K562 (cell line): ENCODE results near the gene ANKLE1. TPM values are rescaled to one million over a fixed set of nuclear protein-coding genes. Genes with fewer than 3 reads are reported as not detected.

Experiments
- LARP7 ChIP-seq: fragments of 450-650 bp; IDR thresholded peaks from 2 replicates; pipeline ENCODE4 v1.6.1; 2016
- MTA1 ChIP-seq: fragments of 450-650 bp; IDR thresholded peaks from 2 replicates; pipeline ENCODE4 v1.6.1; 2017; ENCODE audit warnings: borderline replicate concordance
- MYNN ChIP-seq, 2 experiments: sonication (generic); formaldehyde crosslinking in 1 of 2; IDR thresholded peaks; 2 replicates each; pipeline versions ENCODE4 v1.5.0 to v1.6.1; 2016 to 2020; ENCODE audit warnings: antibody characterized with exemption in 1 of 2, missing genetic modification reagents in 1 of 2
- NFE2 ChIP-seq: IDR thresholded peaks from 2 replicates; pipeline ENCODE4 v1.6.1; 2014; ENCODE audit warnings: antibody characterized with exemption, low read depth
- PURB ChIP-seq: sonication (generic); formaldehyde crosslinking; IDR thresholded peaks from 2 replicates; pipeline ENCODE4 v1.9.0; 2021; ENCODE audit warnings: low read depth, mild to moderate bottlenecking, missing genetic modification reagents
- ZNF263 ChIP-seq: sonication (generic); formaldehyde crosslinking; IDR thresholded peaks from 2 replicates; pipeline ENCODE4 v1.8.0; 2022; ENCODE audit warnings: mild to moderate bottlenecking, missing genetic modification reagents, borderline replicate concordance
- ZNF384 ChIP-seq: IDR thresholded peaks from 2 replicates; pipeline ENCODE4 v1.6.1; 2012; ENCODE audit warnings: low read depth, low read length, improper control_type of control experiment
- polyA plus RNA-seq, 8 experiments: library from polyadenylated mRNA; depleted of rRNA in 4 of 8; stranded (reverse) in 5 of 8; unstranded in 3 of 8; fragments of >200 nt; fragmentation: Nextera tagmentation in 2 of 8; fragmentation: Illumina TruSeq in 1 of 8; extraction: Ambion mirVana in 2 of 8; extraction: Trizol in 1 of 8; gene quantifications; 2 replicates each; pipeline versions ENCODE4 v1.2.1 to v1.2.3, GENCODE V29; 2011 to 2014; ENCODE audit warnings: inconsistent platforms in 1 of 8, missing spikeins in 1 of 8
- total RNA-seq, 7 experiments: library from RNA; depleted of rRNA in 6 of 7; stranded (reverse); fragments of >200 nt in 6 of 7; fragmentation: Illumina TruSeq in 2 of 7; extraction: Trizol in 2 of 7; gene quantifications; 2 replicates each; pipeline versions ENCODE4 v1.2.1 to v1.2.3, GENCODE V29; 2011 to 2021; ENCODE audit warnings: low replicate concordance in 1 of 7
- TF ChIP-seq, protein P1 (sequence below): fragments of 450-650 bp; IDR thresholded peaks from 2 replicates; pipeline ENCODE4 v1.6.1; 2017; ENCODE audit warnings: antibody characterized with exemption, mild to moderate bottlenecking
- TF ChIP-seq, protein P2 (sequence below): IDR thresholded peaks from 2 replicates; pipeline ENCODE4 v1.6.1; 2012; ENCODE audit warnings: low read depth, low read length, improper control_type of control experiment, borderline replicate concordance
- TF ChIP-seq, protein P3 (sequence below): sonication (generic); formaldehyde crosslinking; IDR thresholded peaks from 2 replicates; pipeline ENCODE4 v1.8.0; 2023; ENCODE audit warnings: mild to moderate bottlenecking, missing genetic modification reagents
- TF ChIP-seq, protein P4 (sequence below): IDR thresholded peaks from 2 replicates; pipeline ENCODE4 v1.6.1; 2014; ENCODE audit warnings: antibody characterized with exemption
- TF ChIP-seq, protein P5 (sequence below): sonication (generic); formaldehyde crosslinking; IDR thresholded peaks from 2 replicates; pipeline ENCODE4 v1.8.0; 2022; ENCODE audit warnings: missing genetic modification reagents, mild to moderate bottlenecking, borderline replicate concordance

The ANKLE1 gene
- total and polyA plus RNA-seq, 9 of the 15 experiments (the other 6 are each of a cell fraction or from before 2014, with no cell fraction given): 0.63 to 9.2 (median 2.9) TPM

DNA sequence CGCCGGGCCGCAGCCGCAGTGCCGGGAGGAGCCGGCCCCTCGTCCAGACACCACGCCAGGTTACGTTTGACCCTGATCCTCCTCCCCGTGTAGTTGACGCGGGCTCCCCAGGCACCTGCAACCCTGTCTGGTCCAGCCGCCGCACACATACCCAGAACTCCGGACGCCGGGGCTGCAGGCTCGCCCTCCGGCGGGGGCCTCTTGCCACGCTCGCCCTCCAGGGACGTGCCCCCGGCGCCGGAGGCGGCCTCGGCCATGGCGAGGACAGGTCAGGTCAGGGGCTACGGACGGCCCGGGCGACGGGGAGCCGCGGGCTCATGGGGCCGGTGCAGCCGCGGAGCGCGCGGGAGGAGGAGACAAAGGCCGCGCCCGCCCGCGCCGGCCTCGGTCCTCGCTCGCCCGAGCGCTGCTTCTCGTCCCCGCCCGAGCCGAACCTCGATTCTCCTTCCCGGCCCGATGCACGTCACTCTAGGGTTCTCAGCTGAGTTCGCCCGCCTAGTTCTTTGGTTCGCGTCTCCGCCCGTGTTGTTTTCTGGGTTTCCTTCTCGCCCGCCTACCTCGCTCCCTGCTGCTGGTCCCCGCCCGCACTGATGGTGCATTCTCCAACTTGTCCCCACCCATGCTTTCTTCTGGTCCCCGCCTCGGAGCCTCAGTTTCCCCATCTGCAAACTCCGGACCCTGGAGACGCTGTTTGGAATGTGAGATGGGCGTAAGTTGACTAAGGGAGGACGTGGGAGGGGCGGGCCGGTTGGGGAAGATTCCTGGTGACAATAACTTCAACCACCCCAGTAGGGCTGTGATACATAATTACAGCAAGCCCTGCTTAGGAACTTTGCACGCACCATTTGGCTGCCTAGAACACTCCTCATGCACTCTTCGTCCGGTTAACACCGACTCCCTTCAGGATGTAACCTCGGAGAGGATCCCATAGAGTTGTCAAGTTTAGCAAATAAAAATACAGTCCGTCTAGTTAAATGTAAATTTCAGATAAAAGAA is 53.0 kb downstream of the ANKLE1 start, which contains the start of gene ANO8 (continued):
- TF ChIP-seq, protein P1, sequence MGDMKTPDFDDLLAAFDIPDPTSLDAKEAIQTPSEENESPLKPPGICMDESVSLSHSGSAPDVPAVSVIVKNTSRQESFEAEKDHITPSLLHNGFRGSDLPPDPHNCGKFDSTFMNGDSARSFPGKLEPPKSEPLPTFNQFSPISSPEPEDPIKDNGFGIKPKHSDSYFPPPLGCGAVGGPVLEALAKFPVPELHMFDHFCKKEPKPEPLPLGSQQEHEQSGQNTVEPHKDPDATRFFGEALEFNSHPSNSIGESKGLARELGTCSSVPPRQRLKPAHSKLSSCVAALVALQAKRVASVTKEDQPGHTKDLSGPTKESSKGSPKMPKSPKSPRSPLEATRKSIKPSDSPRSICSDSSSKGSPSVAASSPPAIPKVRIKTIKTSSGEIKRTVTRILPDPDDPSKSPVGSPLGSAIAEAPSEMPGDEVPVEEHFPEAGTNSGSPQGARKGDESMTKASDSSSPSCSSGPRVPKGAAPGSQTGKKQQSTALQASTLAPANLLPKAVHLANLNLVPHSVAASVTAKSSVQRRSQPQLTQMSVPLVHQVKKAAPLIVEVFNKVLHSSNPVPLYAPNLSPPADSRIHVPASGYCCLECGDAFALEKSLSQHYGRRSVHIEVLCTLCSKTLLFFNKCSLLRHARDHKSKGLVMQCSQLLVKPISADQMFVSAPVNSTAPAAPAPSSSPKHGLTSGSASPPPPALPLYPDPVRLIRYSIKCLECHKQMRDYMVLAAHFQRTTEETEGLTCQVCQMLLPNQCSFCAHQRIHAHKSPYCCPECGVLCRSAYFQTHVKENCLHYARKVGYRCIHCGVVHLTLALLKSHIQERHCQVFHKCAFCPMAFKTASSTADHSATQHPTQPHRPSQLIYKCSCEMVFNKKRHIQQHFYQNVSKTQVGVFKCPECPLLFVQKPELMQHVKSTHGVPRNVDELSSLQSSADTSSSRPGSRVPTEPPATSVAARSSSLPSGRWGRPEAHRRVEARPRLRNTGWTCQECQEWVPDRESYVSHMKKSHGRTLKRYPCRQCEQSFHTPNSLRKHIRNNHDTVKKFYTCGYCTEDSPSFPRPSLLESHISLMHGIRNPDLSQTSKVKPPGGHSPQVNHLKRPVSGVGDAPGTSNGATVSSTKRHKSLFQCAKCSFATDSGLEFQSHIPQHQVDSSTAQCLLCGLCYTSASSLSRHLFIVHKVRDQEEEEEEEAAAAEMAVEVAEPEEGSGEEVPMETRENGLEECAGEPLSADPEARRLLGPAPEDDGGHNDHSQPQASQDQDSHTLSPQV: peak; percentile 85; the same call in 1 of the 2 replicates
- TF ChIP-seq, protein P2, sequence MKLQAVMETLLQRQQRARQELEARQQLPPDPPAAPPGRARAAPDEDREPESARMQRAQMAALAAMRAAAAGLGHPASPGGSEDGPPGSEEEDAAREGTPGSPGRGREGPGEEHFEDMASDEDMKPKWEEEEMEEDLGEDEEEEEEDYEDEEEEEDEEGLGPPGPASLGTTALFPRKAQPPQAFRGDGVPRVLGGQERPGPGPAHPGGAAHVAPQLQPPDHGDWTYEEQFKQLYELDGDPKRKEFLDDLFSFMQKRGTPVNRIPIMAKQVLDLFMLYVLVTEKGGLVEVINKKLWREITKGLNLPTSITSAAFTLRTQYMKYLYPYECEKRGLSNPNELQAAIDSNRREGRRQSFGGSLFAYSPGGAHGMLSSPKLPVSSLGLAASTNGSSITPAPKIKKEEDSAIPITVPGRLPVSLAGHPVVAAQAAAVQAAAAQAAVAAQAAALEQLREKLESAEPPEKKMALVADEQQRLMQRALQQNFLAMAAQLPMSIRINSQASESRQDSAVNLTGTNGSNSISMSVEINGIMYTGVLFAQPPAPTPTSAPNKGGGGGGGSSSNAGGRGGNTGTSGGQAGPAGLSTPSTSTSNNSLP: peak; percentile 53; the same call in 1 of the 2 replicates
- TF ChIP-seq, protein P3, sequence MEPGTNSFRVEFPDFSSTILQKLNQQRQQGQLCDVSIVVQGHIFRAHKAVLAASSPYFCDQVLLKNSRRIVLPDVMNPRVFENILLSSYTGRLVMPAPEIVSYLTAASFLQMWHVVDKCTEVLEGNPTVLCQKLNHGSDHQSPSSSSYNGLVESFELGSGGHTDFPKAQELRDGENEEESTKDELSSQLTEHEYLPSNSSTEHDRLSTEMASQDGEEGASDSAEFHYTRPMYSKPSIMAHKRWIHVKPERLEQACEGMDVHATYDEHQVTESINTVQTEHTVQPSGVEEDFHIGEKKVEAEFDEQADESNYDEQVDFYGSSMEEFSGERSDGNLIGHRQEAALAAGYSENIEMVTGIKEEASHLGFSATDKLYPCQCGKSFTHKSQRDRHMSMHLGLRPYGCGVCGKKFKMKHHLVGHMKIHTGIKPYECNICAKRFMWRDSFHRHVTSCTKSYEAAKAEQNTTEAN: no peak
- TF ChIP-seq MYNN (IDR thresholded peaks at IDR 0.05) (peak; percentile 67; the same call in 1 of the 2 replicates), MYNN (CRISPR knock-in tag; IDR thresholded peaks at IDR 0.05) (no peak), ZNF384 (peak; percentile 51; the same call in 1 of the 2 replicates), PURB (CRISPR knock-in tag) (no peak), LARP7 (no peak), ZNF263 (CRISPR knock-in tag) (no peak; the same call in 1 of the 2 replicates), NFE2 (no peak), MTA1 (peak; percentile 93)
- TF ChIP-seq, protein P4, sequence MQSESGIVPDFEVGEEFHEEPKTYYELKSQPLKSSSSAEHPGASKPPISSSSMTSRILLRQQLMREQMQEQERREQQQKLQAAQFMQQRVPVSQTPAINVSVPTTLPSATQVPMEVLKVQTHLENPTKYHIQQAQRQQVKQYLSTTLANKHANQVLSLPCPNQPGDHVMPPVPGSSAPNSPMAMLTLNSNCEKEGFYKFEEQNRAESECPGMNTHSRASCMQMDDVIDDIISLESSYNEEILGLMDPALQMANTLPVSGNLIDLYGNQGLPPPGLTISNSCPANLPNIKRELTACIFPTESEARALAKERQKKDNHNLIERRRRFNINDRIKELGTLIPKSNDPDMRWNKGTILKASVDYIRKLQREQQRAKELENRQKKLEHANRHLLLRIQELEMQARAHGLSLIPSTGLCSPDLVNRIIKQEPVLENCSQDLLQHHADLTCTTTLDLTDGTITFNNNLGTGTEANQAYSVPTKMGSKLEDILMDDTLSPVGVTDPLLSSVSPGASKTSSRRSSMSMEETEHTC: no peak; the same call in 1 of the 2 replicates
- TF ChIP-seq, protein P5, sequence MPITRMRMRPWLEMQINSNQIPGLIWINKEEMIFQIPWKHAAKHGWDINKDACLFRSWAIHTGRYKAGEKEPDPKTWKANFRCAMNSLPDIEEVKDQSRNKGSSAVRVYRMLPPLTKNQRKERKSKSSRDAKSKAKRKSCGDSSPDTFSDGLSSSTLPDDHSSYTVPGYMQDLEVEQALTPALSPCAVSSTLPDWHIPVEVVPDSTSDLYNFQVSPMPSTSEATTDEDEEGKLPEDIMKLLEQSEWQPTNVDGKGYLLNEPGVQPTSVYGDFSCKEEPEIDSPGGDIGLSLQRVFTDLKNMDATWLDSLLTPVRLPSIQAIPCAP: no peak
